UCSD-AML1 (cell line): Measurements from ENCODE around the gene ZNF219.

Experiments used
- DNase-seq: peaks from one replicate; lab custom pipeline; 2025; ENCODE audit not compliant: unreplicated experiment; lab: John Stamatoyannopoulos, UW

ZNF219 gene

GRCh38 chr14:21069388-21070082, 28.9 kb downstream of the ZNF219 start:
- DNase-seq: no peak

GRCh38 chr14:21068521-21069387, 29.7 kb downstream of the ZNF219 start:
- peak; percentile 45 for DNase-seq

- no peak for DNase-seq
These were observed 31.5 kb downstream of the ZNF219 start for GRCh38 chr14:21066882-21067502.

- DNase-seq: no peak
These were observed 35.0 kb downstream of the ZNF219 start for GRCh38 chr14:21063479-21063878.

GRCh38 chr14:21061347-21061668, 37.1 kb downstream of the ZNF219 start:
- DNase-seq: no peak

GRCh38 chr14:21060614-21061346, 37.7 kb downstream of the ZNF219 start:
- DNase-seq: no peak

- no peak for DNase-seq
These were observed 38.4 kb downstream of the ZNF219 start for GRCh38 chr14:21059842-21060613.

- DNase-seq: no peak
These were observed 39.6 kb downstream of the ZNF219 start for GRCh38 chr14:21058903-21059302.

- DNase-seq: peak; percentile 39
These were observed 40.4 kb downstream of the ZNF219 start, which contains the start of gene RNASE8 for GRCh38 chr14:21057803-21058675. RNASE8 (plus strand) TSS chr14:21057822; CDS start chr14:21057893, 71 bp downstream.

GRCh38 chr14:21056520-21057163, 41.8 kb downstream of the ZNF219 start:
- peak; percentile 17 for DNase-seq

GRCh38 chr14:21055432-21056117, 42.9 kb downstream of the ZNF219 start:
- DNase-seq: no peak

GRCh38 chr14:21054768-21055145, 43.7 kb downstream of the ZNF219 start:
- no peak for DNase-seq

GRCh38 chr14:21054123-21054767, 44.2 kb downstream of the ZNF219 start:
- no peak for DNase-seq

- DNase-seq: no peak
These were observed 45.0 kb downstream of the ZNF219 start for GRCh38 chr14:21053184-21054122.

GRCh38 chr14:21050597-21050996, 47.9 kb downstream of the ZNF219 start:
- DNase-seq: no peak

- no peak for DNase-seq
These were observed 49.2 kb downstream of the ZNF219 start for GRCh38 chr14:21049271-21049673.

GRCh38 chr14:21048638-21049037, 49.8 kb downstream of the ZNF219 start:
- DNase-seq: no peak
